Left colon (tissue), 2 donors: ENCODE measurements around the gene FASTK. TPM values are rescaled to one million over a fixed set of nuclear protein-coding genes. Genes with fewer than 3 reads are reported as not detected.

Experiments used
- ATAC-seq: fragments of 200-7000 bp; cut with Tn5 transposase; one replicate; pipeline ENCODE4 v1.9.1; 2020; ENCODE audit warnings: mild to moderate bottlenecking, moderate library complexity
- DNase-seq, 2 donors: peaks; one replicate each; pipeline ENCODE4 v3.0.0-alpha.2; 2020
- intact Hi-C, 2 donors: fragments of 100-400 bp; cut with DNase I in 1 of 2; cut with micrococcal nuclease in 1 of 2; formaldehyde crosslinking; loops; one replicate each; pipeline versions ENCODE4 v1.11.2 to v1.14.0; 2022; cut with DNase I, micrococcal nuclease
- long read RNA-seq: library from polyadenylated mRNA; unstranded; transcript quantifications from one replicate; pipeline ENCODE4 v2.0.0, GENCODE V29; 2021
- total RNA-seq, 2 donors: library from RNA; stranded (reverse); fragmentation: NEBNext Ultra II Directional; extraction: Animal tissue kit (Norgen Biotek cat#: 25700); gene quantifications; one replicate each; pipeline ENCODE4 v1.2.1, GENCODE V29; 2021
- donor health status: DM: no; HTN: no; CAD: no.
- donor health status: DM: yes; HTN: yes; CAD: no.

The FASTK gene, protein sequence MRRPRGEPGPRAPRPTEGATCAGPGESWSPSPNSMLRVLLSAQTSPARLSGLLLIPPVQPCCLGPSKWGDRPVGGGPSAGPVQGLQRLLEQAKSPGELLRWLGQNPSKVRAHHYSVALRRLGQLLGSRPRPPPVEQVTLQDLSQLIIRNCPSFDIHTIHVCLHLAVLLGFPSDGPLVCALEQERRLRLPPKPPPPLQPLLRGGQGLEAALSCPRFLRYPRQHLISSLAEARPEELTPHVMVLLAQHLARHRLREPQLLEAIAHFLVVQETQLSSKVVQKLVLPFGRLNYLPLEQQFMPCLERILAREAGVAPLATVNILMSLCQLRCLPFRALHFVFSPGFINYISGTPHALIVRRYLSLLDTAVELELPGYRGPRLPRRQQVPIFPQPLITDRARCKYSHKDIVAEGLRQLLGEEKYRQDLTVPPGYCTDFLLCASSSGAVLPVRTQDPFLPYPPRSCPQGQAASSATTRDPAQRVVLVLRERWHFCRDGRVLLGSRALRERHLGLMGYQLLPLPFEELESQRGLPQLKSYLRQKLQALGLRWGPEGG
- total RNA-seq: 100 to 1,000 TPM in 1 of 2 donors, 10 to 100 TPM in 1; 82.0 to 108 TPM
- long read RNA-seq, transcript FASTK-201 (10 exons, 1,827 nt): major isoform, 119 of 251 reads
- long read RNA-seq, transcript FASTK-212 (10 exons, 1,764 nt): minor isoform, 19 of 251 reads
- long read RNA-seq, partial matches to known transcripts: 32 of 251 reads
- long read RNA-seq, other reads (novel, unspliced or antisense): 75 of 251 reads

DNA sequence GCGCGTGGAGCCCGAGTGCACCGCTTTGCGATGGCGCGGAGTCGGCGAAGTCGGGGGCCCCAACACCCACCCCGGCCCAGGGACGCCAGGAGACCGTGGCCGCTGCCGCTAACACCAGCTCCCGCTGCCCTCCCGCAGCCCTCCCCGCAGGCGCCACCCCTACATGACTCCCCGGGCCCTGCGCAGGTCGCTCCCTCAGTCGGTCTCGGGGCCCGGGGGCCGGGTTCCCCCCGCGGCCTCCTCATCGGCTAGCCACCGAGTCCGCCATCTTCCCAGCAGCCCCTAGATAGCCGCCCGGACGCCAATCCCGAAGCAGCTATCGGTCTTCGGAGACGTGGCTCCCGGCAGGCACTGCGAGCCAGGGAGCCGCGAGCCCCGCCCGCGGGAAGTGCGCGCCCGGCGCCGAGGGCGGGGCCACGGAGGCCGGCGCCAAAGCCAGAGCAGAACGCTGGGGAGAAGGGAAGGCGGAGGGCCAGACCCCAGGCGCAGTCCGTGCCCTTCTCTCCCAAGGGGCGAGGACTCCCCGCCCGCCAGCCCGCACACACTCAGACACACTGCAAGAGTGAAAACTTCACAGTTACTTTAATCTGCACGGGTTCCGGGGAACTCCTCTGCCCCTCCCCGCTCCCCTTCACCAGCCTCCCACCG is at the start of gene FASTK:
FASTK (minus strand) TSS at position 288 of the 648 bp plus-strand sequence; CDS start at position 245, 43 bp downstream.
- intact Hi-C loops: no loop called here
- ATAC-seq (peak; percentile 80), DNase-seq (peak; percentile 91 to 93)

- ATAC-seq (no peak), DNase-seq (no peak)
- intact Hi-C loops: no loop called here
Measured at GRCh38 chr7:151129960-151130591, 49.5 kb upstream of the FASTK start.

DNA sequence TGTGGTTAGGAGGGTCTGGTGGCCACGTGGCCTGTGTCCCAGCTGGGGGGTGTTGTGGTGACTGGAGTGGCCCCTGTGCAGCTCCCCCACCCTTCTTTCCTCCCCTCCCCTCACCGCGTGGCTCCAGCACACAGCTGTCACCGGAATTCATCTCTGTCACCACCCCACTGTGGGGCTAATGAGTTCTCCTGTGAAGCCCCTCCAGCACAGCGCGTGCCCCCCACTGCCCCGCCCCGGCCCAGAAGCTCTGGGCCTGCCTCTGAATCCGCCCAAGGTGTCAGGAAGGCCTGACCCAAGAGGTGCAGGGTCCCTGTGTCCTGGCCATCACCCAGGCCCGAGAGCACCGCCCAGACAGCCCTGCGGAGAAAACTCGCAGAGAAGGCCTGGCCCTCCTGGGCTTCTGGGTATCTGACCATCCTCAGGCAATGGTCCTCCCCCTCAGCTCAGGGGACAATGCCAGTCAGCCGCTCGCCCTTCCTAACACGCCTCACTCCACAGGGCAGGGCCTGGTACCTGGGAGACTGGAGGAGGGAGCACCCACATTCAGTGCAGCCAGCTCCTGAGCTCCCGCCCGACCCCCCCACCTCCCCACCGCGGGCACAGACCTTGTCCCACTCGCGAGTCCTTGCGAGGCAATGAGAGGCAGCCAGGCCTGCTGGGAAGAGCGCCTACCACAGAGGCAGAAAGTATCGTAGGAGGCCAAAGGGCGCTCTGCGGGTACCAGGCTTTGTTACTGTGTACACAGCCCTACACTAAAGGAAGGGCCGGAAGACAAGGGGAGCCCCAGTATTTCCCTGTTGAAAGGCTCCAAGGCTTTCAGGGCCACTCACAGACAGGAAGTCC is 48.7 kb upstream of the FASTK start:
- intact Hi-C loops: no loop called here
- DNase-seq (no peak), ATAC-seq (no peak)

DNA sequence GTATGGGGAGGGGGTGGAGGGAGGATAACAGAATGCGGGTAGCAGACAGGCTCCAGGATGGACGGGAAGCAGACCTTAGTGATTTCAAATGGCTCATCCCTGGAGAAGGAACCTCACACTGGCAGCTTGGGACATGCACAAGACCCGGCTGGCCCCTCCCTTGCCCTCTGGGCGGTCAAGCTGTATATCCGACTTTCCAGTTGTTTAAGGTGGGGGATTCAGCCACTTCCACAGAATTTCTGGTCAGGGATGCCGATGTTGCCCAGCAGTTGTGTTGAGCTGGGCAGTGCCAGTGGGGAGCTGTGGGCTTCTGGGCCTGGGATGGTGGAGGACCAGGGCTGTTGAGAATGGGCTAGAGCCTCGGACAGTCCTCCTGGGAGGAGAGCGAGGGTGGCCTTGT is 48.1 kb upstream of the FASTK start:
- intact Hi-C loops: no loop called here
- DNase-seq: no peak
- no peak for ATAC-seq

DNA sequence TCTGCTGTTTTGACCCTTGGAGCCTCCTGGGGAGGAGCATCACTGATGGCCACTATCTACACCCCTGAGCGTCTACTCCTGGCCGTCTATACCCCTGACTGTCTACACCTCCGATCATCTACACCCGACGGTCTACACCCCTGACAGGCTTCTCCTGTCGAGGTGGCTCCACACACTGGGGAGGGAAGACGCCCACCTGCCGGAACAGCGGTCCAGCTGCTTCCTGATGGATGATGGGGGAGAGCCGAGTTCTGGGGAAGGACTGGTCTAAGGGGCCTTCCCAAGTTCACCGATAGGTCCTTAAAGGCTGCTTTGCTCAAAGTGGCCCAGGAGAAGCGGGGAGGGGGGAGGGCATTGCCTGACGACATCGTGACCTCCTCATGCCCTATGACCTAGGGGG is 47.5 kb upstream of the FASTK start:
- intact Hi-C loops: no loop called here
- ATAC-seq (no peak), DNase-seq (no peak)

DNA sequence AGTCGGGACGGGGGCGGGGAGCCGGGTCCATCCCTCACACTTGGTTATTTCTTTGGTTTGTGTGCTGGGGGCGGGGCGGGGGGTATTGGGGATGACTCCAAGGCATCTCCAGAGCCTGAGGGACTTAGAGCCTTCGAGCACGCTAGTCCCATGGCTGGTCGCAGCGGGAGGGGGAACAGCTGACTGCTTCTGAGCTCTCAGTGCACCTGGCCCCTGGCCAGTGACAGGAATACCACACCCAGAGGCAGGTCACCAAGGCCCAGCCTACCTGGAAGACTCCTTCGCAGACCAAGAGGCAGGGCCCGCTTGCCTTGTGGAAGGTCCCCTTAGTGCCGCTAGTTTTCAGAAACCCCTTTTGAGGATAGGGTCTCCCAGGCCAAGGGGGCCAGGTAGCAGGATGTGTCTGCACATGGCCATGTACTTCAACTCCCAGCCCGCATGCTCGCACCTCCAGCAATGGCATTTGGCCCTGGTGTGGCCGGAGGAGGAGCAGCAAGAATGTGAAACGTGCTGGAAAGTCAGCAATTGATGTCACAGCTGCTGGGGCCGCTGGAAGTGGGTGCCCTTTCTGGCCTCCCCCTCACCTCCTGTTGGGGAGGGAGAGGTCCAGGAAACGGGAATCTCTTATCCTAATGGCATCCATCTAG is 46.0 kb upstream of the FASTK start:
- DNase-seq (peak; percentile 81 to 84), ATAC-seq (peak; percentile 80)
- intact Hi-C loops: no loop called here

DNA sequence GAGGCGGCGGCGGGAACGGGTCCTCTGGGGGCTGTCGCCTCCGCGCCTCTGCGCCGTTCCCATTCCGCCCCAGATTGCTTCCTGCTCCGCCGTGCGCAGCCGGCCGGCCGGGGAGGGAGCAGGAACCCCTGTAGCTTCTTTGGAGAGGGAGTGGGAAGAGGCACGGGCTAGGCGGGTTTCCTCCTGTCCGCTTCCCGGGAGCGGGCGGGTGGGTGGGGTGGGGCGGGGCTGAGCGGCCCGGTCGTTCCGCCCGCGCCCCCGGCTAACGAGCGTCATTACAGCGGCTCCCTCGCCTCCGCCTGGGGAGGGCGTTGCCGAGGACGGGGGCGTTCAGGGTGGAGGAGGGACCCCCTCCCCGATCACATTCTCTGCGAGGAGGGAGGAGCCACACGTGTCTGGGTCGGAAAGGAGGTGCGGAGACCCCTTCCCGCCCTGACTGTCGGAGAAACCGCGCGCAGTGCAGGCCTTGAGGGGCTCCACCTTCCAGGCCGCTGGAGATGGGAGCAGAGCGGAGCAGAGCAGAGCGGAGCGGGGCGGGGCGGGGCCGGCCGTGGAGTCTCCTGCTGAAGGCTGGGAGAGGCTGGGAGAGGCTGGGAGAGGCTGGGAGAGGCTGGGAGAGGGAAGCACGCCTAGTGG is 45.4 kb upstream of the FASTK start:
- intact Hi-C loops: loop anchor here in 1 of 2 donors (2.0 kb wide), 1 partner anchor 47 kb away; no protein-coding TSS in a partner anchor
- ATAC-seq: peak; percentile 76
- DNase-seq: peak; percentile 73 to 75

GRCh38 chr7:151125470-151125845 is 44.8 kb upstream of the FASTK start:
- peak; percentile 73 to 74 for DNase-seq
- intact Hi-C loops: loop anchor here in 1 of 2 donors (2.0 kb wide), 1 partner anchor 47 kb away; no protein-coding TSS in a partner anchor
- peak; percentile 58 for ATAC-seq

- ATAC-seq: no peak
- intact Hi-C loops: loop anchor here (2.0 to 5.0 kb wide), 2 partner anchors 47 to 48 kb away; no protein-coding TSS in a partner anchor
- DNase-seq: no peak
Measured at GRCh38 chr7:151124899-151125399, 44.3 kb upstream of the FASTK start.

GRCh38 chr7:151124481-151124880 is 43.9 kb upstream of the FASTK start:
- ATAC-seq: no peak
- no peak for DNase-seq
- intact Hi-C loops: loop anchor here (2.0 to 5.0 kb wide), 2 partner anchors 48 kb away; no protein-coding TSS in a partner anchor

DNA sequence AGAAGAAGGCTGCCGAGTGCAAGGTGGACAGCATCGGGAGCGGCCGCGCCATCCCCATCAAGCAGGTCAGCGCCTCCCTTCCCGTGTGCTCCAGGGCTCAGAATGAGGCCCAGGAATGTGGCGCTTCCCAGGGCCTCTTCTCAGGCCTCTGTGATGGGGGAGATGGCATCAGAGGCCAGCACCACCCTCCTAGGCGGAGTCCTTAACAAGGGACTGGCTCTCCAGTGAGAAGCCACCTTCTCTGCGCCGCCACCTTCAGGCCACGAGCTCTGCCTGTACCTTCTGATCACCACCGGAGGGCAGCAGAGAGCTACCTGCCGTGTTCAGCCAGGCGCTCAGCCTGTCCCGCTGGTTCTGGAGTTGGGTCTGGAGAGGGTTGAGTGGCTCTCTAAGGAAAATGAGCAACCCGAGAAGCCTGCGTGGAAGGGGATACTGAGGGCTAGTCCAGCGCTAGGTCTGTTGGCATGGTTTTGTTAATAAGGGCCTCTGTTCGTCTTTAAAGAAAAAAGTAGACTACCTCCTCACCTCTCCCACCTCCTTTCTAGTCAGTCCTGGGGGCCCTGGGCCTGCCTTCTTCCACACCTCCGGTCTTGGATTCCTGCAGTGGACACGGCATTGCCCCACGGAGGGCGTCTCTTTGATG is 43.3 kb upstream of the FASTK start:
- ATAC-seq (peak; percentile 57), DNase-seq (peak; percentile 78 to 87)
- intact Hi-C loops: loop anchor here (2.0 to 5.0 kb wide), 2 partner anchors 48 to 49 kb away; no protein-coding TSS in a partner anchor

- intact Hi-C loops: loop anchor here in 1 of 2 donors (5.0 kb wide), 1 partner anchor 49 kb away; no protein-coding TSS in a partner anchor
- no peak for DNase-seq
- no peak for ATAC-seq
Measured at GRCh38 chr7:151123158-151123821, 42.7 kb upstream of the FASTK start.

- DNase-seq (no peak), ATAC-seq (no peak)
- intact Hi-C loops: loop anchor here in 1 of 2 donors (5.0 kb wide), 1 partner anchor 50 kb away; no protein-coding TSS in a partner anchor
Measured at GRCh38 chr7:151122796-151123157, 42.2 kb upstream of the FASTK start.

- ATAC-seq (no peak), DNase-seq (no peak)
- intact Hi-C loops: loop anchor here in 1 of 2 donors (5.0 kb wide), 1 partner anchor 50 kb away; no protein-coding TSS in a partner anchor
Measured at GRCh38 chr7:151122276-151122675, 41.7 kb upstream of the FASTK start.

GRCh38 chr7:151121380-151122170 is 41.0 kb upstream of the FASTK start:
- no peak for ATAC-seq
- intact Hi-C loops: loop anchor here in 1 of 2 donors (5.0 kb wide), 1 partner anchor 51 kb away; no protein-coding TSS in a partner anchor
- no peak for DNase-seq
